ENCODE data around the gene SLC16A3. TPM values are rescaled to one million over a fixed set of nuclear protein-coding genes. Genes with fewer than 3 reads are reported as not detected.

The SLC16A3 gene
- total and polyA plus RNA-seq, 8 donors: 4.9 to 87.9 (median 37.7) TPM

DNA sequence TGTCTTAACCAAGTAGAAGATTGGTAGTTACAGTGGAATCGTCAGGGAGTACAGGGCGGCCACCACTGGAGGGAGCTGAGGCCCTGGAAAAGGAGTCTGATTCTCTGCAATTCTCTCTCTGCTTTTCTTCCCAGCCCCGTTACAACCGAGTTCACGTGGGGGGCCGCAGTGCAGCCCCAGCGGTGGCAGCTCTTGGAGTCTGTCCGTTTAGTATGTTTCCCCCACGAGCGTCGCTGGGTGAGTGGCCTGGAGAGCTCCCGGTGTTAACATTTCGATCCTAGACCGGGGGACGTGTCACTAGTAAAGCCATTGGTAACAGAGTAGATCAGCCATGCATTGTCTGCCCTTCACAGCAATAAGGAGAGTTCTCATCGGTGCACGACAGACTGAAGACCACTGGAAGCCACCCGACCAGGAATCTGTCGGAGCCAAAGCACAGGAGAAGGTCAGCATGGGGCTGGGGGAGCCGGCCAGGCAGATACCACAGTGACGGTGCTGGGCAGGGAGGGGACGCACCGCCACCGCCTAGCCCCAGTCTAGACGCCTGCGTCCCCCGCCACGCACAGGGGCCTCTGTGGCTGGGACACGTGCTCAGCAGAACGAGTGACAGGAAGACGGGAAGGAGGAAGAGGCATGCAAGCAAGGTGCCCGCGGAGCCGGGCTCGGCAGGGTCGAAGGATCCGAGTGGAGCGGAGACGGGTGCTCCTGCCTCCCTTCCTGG lies 15.7 kb downstream of the SLC16A3 start:
- WGBS, 5 donors: 73 to 83% (median 81%) methylated on average over 30 to 39 of the region's 39 CpGs
- Histone ChIP-seq H3K36me3 (peaks cover 68 to 97% (median 74%) of the 10 kb centered on the region in 4 donors), H3K9me3 (no peaks in the 10 kb centered on the region), H3K27ac (peak overlapping the region in 3 of 5 donors; percentile 47 to 86 (median 75)), H3K4me3 (no peak overlapping the region), H3K4me1 (peaks cover 58 to 99% (median 71%) of the 10 kb centered on the region in 4 donors), H3K27me3 (no peaks in the 10 kb centered on the region)
- intact Hi-C loops (cut with DNase I; ENCODE audit: low total_unique reads): no loop called here
- TF ChIP-seq, protein P1, sequence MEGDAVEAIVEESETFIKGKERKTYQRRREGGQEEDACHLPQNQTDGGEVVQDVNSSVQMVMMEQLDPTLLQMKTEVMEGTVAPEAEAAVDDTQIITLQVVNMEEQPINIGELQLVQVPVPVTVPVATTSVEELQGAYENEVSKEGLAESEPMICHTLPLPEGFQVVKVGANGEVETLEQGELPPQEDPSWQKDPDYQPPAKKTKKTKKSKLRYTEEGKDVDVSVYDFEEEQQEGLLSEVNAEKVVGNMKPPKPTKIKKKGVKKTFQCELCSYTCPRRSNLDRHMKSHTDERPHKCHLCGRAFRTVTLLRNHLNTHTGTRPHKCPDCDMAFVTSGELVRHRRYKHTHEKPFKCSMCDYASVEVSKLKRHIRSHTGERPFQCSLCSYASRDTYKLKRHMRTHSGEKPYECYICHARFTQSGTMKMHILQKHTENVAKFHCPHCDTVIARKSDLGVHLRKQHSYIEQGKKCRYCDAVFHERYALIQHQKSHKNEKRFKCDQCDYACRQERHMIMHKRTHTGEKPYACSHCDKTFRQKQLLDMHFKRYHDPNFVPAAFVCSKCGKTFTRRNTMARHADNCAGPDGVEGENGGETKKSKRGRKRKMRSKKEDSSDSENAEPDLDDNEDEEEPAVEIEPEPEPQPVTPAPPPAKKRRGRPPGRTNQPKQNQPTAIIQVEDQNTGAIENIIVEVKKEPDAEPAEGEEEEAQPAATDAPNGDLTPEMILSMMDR (IDR thresholded peaks at IDR 0.05): peak in 5 of 7 experiments; percentile 13 to 40 (median 28)
- no peak for TF ChIP-seq EP300 (IDR thresholded peaks at IDR 0.05)
- DNase-seq: peak in 1 of 2 donors; percentile 58

DNA sequence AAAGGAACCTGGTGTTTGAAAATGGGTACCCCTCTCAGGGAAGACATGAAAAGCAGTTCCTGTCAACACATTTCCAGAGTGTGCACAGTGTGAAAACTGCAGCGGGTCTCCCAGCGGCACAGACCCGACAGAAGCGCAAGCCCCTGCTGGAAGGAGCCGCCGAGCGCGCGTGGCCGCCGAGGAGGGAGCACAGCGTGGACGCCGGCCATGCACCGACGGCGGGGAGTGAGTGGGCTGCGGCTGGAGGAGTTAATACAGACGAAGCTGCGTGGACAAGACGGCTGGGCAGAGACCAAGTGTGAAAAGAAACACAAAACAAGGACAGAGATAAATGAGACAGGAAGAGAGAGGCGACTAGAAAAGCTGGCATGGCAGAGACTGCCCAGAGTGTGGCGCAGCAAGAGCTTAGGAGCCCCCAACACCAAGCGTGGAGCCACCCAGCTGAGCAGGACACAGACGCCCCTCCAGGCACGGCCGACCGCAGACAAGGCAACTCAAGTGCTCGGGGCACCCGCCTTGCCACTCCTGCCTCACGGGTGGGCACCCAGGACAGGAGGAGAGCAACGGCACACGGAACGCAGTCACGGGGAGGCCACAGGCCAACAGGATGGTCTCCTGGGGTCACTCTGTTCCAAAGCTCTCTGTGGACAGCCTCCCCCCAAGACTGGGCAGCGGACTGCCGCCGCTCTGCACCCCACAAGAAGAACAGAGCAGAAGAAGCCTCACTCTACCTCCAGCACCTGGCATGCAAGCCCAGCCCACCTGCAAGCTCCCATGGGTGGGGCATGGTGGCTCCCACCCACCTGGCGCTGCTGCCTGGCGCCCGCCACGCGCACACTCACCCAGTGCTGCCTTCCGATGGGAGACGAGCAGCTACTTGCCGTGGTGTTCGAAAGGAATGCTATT lies 16.5 kb downstream of the SLC16A3 start:
- no peaks in the 10 kb centered on the region for H3K27me3 ChIP-seq
- TF ChIP-seq POLR2AphosphoS5 (IDR thresholded peaks at IDR 0.05): no peak
- TF ChIP-seq POLR2A (IDR thresholded peaks at IDR 0.05): no peak
- TF ChIP-seq EP300 (IDR thresholded peaks at IDR 0.05): no peak
- TF ChIP-seq, protein P1 (IDR thresholded peaks at IDR 0.05): no peak
- no peaks in the 10 kb centered on the region for H3K9me3 ChIP-seq
- 83 to 90% (median 88%) methylated on average over 43 to 47 of the region's 47 CpGs for WGBS, 5 donors
- H3K27ac ChIP-seq: peak overlapping the region in 3 of 5 donors; percentile 67 to 86 (median 75)
- peaks cover 71 to 97% (median 77%) of the 10 kb centered on the region in 4 donors for H3K36me3 ChIP-seq
- H3K4me1 ChIP-seq: peaks cover 52 to 98% (median 63%) of the 10 kb centered on the region in 4 donors
- no peak for DNase-seq
- no peak overlapping the region for H3K4me3 ChIP-seq
- intact Hi-C loops (cut with DNase I; ENCODE audit: low total_unique reads): no loop called here

DNA sequence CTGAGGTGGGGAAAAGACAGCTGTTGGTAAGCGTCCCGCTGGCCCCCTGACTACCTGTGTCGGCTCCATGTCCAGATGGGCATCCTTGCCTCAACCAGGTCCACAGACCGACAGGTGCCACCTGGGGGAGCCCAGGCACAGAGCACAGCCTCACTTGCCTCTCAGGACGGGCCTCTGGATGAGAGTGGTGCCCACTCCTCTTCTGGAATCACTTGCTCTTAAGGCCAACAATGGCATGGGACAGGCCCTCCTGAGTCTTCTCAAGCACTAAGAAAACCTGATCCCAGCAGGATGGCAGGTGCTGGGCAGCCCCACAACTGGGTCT lies 17.2 kb downstream of the SLC16A3 start:
- H3K4me3 ChIP-seq: no peak overlapping the region
- 70 to 95% (median 93%) methylated on average over 2 to 5 of the region's 5 CpGs for WGBS, 5 donors
- DNase-seq: no peak
- H3K9me3 ChIP-seq: no peaks in the 10 kb centered on the region
- H3K27me3 ChIP-seq: no peaks in the 10 kb centered on the region
- peaks cover 50 to 97% (median 57%) of the 10 kb centered on the region in 4 donors for H3K4me1 ChIP-seq
- peak overlapping the region in 4 of 5 donors; percentile 67 to 81 (median 74) for H3K27ac ChIP-seq
- TF ChIP-seq, protein P1 (IDR thresholded peaks at IDR 0.05): no peak
- TF ChIP-seq POLR2AphosphoS5 (IDR thresholded peaks at IDR 0.05): no peak
- no peak for TF ChIP-seq EP300 (IDR thresholded peaks at IDR 0.05)
- no peak for TF ChIP-seq POLR2A (IDR thresholded peaks at IDR 0.05)
- peaks cover 77 to 97% (median 83%) of the 10 kb centered on the region in 4 donors for H3K36me3 ChIP-seq
- intact Hi-C loops (cut with DNase I; ENCODE audit: low total_unique reads): no loop called here

DNA sequence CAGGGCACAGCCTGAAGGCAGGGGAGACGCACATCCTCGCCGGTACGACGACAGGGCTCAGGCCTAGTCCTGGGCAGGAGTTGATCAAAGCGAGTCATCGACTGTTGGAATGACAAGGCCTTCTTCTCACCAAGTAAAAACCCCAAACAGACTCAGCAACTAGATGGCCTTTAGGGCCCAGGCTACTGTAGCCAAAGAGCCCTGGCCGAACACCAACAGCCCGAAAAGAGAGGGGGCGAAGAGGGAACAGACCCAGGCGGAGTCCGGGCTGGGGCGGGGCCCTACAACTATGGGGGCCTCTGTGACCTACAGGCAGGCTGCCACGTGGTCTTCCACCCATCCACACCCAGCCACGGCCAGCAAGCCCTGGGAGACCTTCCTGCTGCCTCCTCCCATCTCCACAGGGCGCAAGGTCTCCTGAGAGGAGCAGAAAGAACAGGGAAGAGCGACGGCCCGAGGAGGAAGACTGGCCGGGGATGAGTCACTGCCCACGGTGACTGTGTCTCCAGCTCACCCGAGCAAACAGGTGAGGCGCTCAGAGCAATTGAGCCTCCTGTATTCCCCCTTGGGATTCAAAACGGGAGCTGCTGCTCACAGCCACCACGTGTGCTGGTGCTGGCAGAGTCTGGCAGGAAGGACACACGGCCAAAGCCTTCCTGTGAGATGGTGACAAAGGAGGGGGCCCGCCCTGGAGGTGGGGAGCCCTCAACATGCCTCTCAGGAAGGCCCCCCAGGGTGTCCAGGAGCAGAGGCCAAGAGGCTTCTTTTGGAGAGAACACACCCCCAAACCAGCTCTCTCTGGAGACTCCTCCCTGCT lies 17.7 kb downstream of the SLC16A3 start:
- peaks cover 83 to 98% (median 89%) of the 10 kb centered on the region in 4 donors for H3K36me3 ChIP-seq

More for the DNA sequence above, 17.7 kb downstream of the SLC16A3 start:
- peak; percentile 38 to 52 for DNase-seq
- H3K9me3 ChIP-seq: no peaks in the 10 kb centered on the region
- intact Hi-C loops (cut with DNase I; ENCODE audit: low total_unique reads): no loop called here
- peak in 1 of 3 donors; percentile 30 for TF ChIP-seq POLR2AphosphoS5 (IDR thresholded peaks at IDR 0.05)
- no peak for TF ChIP-seq POLR2A (IDR thresholded peaks at IDR 0.05)
- TF ChIP-seq EP300 (IDR thresholded peaks at IDR 0.05): no peak
- TF ChIP-seq, protein P1 (IDR thresholded peaks at IDR 0.05): no peak
- H3K4me3 ChIP-seq: no peak overlapping the region
- H3K4me1 ChIP-seq: peaks cover 45 to 91% (median 51%) of the 10 kb centered on the region in 4 donors
- WGBS, 5 donors: 31 to 57% (median 54%) methylated on average over 17 to 27 of the region's 27 CpGs
- H3K27ac ChIP-seq: peak overlapping the region; percentile 43 to 81 (median 74)
- H3K27me3 ChIP-seq: no peaks in the 10 kb centered on the region

All from stomach (tissue), 9 donors.